ENCODE results near the gene EXOSC7.

The EXOSC7 gene

GRCh38 chr3:44995142-44995770 lies 19.2 kb downstream of the EXOSC7 start:
- DNase-seq = no peak

- DNase-seq = no peak
These were observed 20.5 kb downstream of the EXOSC7 start for GRCh38 chr3:44996556-44996969.

GRCh38 chr3:44999782-45000181 lies 23.7 kb downstream of the EXOSC7 start:
- DNase-seq = no peak

GRCh38 chr3:45000823-45001222 lies 24.8 kb downstream of the EXOSC7 start:
- DNase-seq = no peak

GRCh38 chr3:45001738-45002137 lies 25.7 kb downstream of the EXOSC7 start:
- DNase-seq = no peak

- no peak for DNase-seq
These were observed 26.2 kb downstream of the EXOSC7 start for GRCh38 chr3:45002139-45002660.

GRCh38 chr3:45002720-45003119 lies 26.7 kb downstream of the EXOSC7 start:
- no peak for DNase-seq

- DNase-seq = no peak
These were observed 27.4 kb downstream of the EXOSC7 start for GRCh38 chr3:45003406-45003805.

- no peak for DNase-seq
These were observed 27.8 kb downstream of the EXOSC7 start for GRCh38 chr3:45003859-45004258.

- DNase-seq = no peak
These were observed 31.0 kb downstream of the EXOSC7 start for GRCh38 chr3:45007091-45007490.

GRCh38 chr3:45008117-45008516 lies 32.1 kb downstream of the EXOSC7 start:
- no peak for DNase-seq

GRCh38 chr3:45009868-45010267 lies 33.8 kb downstream of the EXOSC7 start:
- DNase-seq = no peak

GRCh38 chr3:45010811-45011333 lies 34.8 kb downstream of the EXOSC7 start:
- no peak for DNase-seq

GRCh38 chr3:45011756-45012508 lies 35.9 kb downstream of the EXOSC7 start:
- DNase-seq = no peak

GRCh38 chr3:45012577-45012976 lies 36.5 kb downstream of the EXOSC7 start:
- DNase-seq = no peak

- DNase-seq = no peak
These were observed 40.9 kb downstream of the EXOSC7 start for GRCh38 chr3:45016916-45017315.

GRCh38 chr3:45017821-45018220 lies 41.8 kb downstream of the EXOSC7 start:
- no peak for DNase-seq

GRCh38 chr3:45020534-45020933 lies 44.5 kb downstream of the EXOSC7 start:
- DNase-seq = no peak

GRCh38 chr3:45021524-45022297 lies 45.7 kb downstream of the EXOSC7 start:
- DNase-seq = no peak

GRCh38 chr3:45023675-45024074 lies 47.6 kb downstream of the EXOSC7 start:
- no peak for DNase-seq

- no peak for DNase-seq
These were observed 48.7 kb downstream of the EXOSC7 start for GRCh38 chr3:45024542-45025255.

GRCh38 chr3:45026038-45026437 lies 50.0 kb downstream of the EXOSC7 start, which contains the start of gene CLEC3B:
Gene CLEC3B, plus strand, starts transcription at chr3:45026303. Its CDS starts 60 bp downstream, at chr3:45026363.
- no peak for DNase-seq

GRCh38 chr3:45026957-45027356 lies 50.9 kb downstream of the EXOSC7 start:
- DNase-seq = no peak
